Sigmoid colon (tissue), 7 donors: ENCODE data around the gene UBFD1. TPM values are rescaled to one million over a fixed set of nuclear protein-coding genes. Genes with fewer than 3 reads are reported as not detected.
A peak's percentile ranks its signal among the peaks of the same experiment; 100 is the strongest.

ENCODE experiments used
- DNase-seq: peaks from one replicate; pipeline ENCODE4 v3.0.0-alpha.2; 2019
- H3K27ac ChIP-seq, 4 donors: fragments of 200-600 bp; sonication (generic); one replicate each; pipeline ENCODE4 v1.5.1; 2016 to 2019; ENCODE audit warnings: mild to moderate bottlenecking in 1 of 4
- H3K27me3 ChIP-seq, 3 donors: fragments of 200-600 bp; sonication (generic); one replicate each; pipeline ENCODE4 v1.5.1; 2019; ENCODE audit warnings: mild to moderate bottlenecking in 1 of 3
- H3K36me3 ChIP-seq, 4 donors: fragments of 200-600 bp; sonication (generic); one replicate each; pipeline ENCODE4 v1.5.1; 2016 to 2019
- H3K4me1 ChIP-seq, 4 donors: fragments of 200-600 bp; sonication (generic); one replicate each; pipeline ENCODE4 v1.5.1; 2017 to 2019
- H3K4me3 ChIP-seq, 4 donors: fragments of 200-600 bp; sonication (generic); one replicate each; pipeline ENCODE4 v1.5.1; 2017 to 2019; ENCODE audit warnings: mild to moderate bottlenecking in 2 of 4, moderate library complexity in 1 of 4
- H3K9me3 ChIP-seq, 4 donors: fragments of 200-600 bp in 3 of 4; sonication (generic) in 3 of 4; one replicate each; pipeline versions ENCODE4 v1.5.1 to v1.6.1; 2013 to 2019
- EP300 ChIP-seq, 4 donors: sonication (generic); formaldehyde crosslinking; IDR thresholded peaks; one replicate each; pipeline ENCODE4 v1.6.1; 2017; ENCODE audit warnings: antibody characterized with exemption in 4 of 4
- POLR2A ChIP-seq, 2 donors: fragments of 450-650 bp; IDR thresholded peaks; one replicate each; pipeline ENCODE4 v1.6.1; 2016; ENCODE audit warnings: antibody characterized with exemption in 2 of 2, mild to moderate bottlenecking in 2 of 2, moderate library complexity in 2 of 2
- POLR2AphosphoS5 ChIP-seq, 4 donors: sonication (generic); formaldehyde crosslinking; IDR thresholded peaks; one replicate each; pipeline ENCODE4 v1.6.1; 2017; ENCODE audit warnings: antibody characterized with exemption in 4 of 4
- WGBS, 2 donors: extraction: QIAGEN DNeasy Blood & Tissue Kit; methylation state at CpG; one replicate each; pipeline ENCODE4 v1.1.7; 2013; 5-methylcytosine and 5-hydroxymethylcytosine counted together
- intact Hi-C: fragments of 100-400 bp; cut with DNase I; formaldehyde crosslinking; loops from one replicate; pipeline ENCODE4 v1.15.1; 2023
- polyA plus RNA-seq, 3 donors: library from polyadenylated mRNA; stranded (reverse); fragments of 200-250 nt; gene quantifications; one replicate each; pipeline ENCODE4 v1.2.3, GENCODE V29; 2013
- total RNA-seq, 4 donors: library from RNA; depleted of rRNA; stranded (reverse); fragments of >200 nt; gene quantifications; one replicate each; pipeline ENCODE4 v1.1.0, GENCODE V29; 2016
- TF ChIP-seq, protein P1 (sequence below), 4 experiments: fragments of 450-650 bp in 3 of 4; fragments of 200-600 bp in 1 of 4; IDR thresholded peaks; one replicate each; pipeline ENCODE4 v1.5.1; 2016 to 2019; ENCODE audit warnings: antibody characterized with exemption in 4 of 4, mild to moderate bottlenecking in 3 of 4, moderate library complexity in 2 of 4
- donor health status: healthy with polysubstance abuse.
- donor health status: Bipolar disorder and iron deficiency.
- donor health status: healthy.

Gene UBFD1
- total and polyA plus RNA-seq, 7 donors: 8.1 to 101 (median 45.1) TPM

- no peaks in the 10 kb centered on the region for H3K27me3 ChIP-seq
- TF ChIP-seq POLR2AphosphoS5 (IDR thresholded peaks at IDR 0.05) (no peak), EP300 (IDR thresholded peaks at IDR 0.05) (no peak), POLR2A (IDR thresholded peaks at IDR 0.05) (no peak)
- TF ChIP-seq, protein P1, sequence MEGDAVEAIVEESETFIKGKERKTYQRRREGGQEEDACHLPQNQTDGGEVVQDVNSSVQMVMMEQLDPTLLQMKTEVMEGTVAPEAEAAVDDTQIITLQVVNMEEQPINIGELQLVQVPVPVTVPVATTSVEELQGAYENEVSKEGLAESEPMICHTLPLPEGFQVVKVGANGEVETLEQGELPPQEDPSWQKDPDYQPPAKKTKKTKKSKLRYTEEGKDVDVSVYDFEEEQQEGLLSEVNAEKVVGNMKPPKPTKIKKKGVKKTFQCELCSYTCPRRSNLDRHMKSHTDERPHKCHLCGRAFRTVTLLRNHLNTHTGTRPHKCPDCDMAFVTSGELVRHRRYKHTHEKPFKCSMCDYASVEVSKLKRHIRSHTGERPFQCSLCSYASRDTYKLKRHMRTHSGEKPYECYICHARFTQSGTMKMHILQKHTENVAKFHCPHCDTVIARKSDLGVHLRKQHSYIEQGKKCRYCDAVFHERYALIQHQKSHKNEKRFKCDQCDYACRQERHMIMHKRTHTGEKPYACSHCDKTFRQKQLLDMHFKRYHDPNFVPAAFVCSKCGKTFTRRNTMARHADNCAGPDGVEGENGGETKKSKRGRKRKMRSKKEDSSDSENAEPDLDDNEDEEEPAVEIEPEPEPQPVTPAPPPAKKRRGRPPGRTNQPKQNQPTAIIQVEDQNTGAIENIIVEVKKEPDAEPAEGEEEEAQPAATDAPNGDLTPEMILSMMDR (IDR thresholded peaks at IDR 0.05): no peak
- H3K4me3 ChIP-seq: no peak overlapping the region
- intact Hi-C loops: no loop called here
- H3K9me3 ChIP-seq: no peaks in the 10 kb centered on the region
- peaks cover 12 to 83% (median 44%) of the 10 kb centered on the region in 4 donors for H3K36me3 ChIP-seq
- H3K27ac ChIP-seq: no peak overlapping the region
- DNase-seq: no peak
- H3K4me1 ChIP-seq: no peaks in the 10 kb centered on the region
- WGBS, 2 donors: 97 to 99% methylated on average over 5 of the region's 5 CpGs
These were observed 7.6 kb upstream of the UBFD1 start for GRCh38 chr16:23549938-23550337.

- Histone ChIP-seq H3K9me3 (no peaks in the 10 kb centered on the region), H3K4me3 (no peak overlapping the region), H3K27ac (no peak overlapping the region), H3K36me3 (peaks cover 12 to 60% (median 33%) of the 10 kb centered on the region in 4 donors), H3K4me1 (peaks cover 0 to 9% (median 8%) of the 10 kb centered on the region in 4 donors), H3K27me3 (no peaks in the 10 kb centered on the region)
- 80 to 88% methylated on average over 6 of the region's 6 CpGs for WGBS, 2 donors
- DNase-seq: no peak
- intact Hi-C loops: no loop called here
- TF ChIP-seq EP300 (IDR thresholded peaks at IDR 0.05) (no peak), POLR2AphosphoS5 (IDR thresholded peaks at IDR 0.05) (no peak), POLR2A (IDR thresholded peaks at IDR 0.05) (no peak)
- TF ChIP-seq, protein P1 (IDR thresholded peaks at IDR 0.05): no peak
These were observed 5.4 kb upstream of the UBFD1 start for GRCh38 chr16:23552161-23552560.

GRCh38 chr16:23554536-23554935 lies 3.0 kb upstream of the UBFD1 start:
- 81 to 85% methylated on average over 3 of the region's 3 CpGs for WGBS, 2 donors
- no peak for TF ChIP-seq EP300 (IDR thresholded peaks at IDR 0.05)
- H3K27ac ChIP-seq: no peak overlapping the region
- no peak overlapping the region for H3K4me3 ChIP-seq
- H3K4me1 ChIP-seq: peaks cover 0 to 25% (median 22%) of the 10 kb centered on the region in 4 donors
- intact Hi-C loops: no loop called here
- H3K9me3 ChIP-seq: no peaks in the 10 kb centered on the region
- no peaks in the 10 kb centered on the region for H3K27me3 ChIP-seq
- peaks cover 12 to 40% (median 22%) of the 10 kb centered on the region in 4 donors for H3K36me3 ChIP-seq
- DNase-seq: no peak

GRCh38 chr16:23557779-23558702 lies 514 bp downstream of the UBFD1 start:
- H3K27me3 ChIP-seq: no peaks in the 10 kb centered on the region
- peaks cover 11 to 40% (median 31%) of the 10 kb centered on the region in 4 donors for H3K36me3 ChIP-seq
- H3K4me3 ChIP-seq: peak overlapping the region; percentile 81 to 93 (median 84)
- intact Hi-C loops: loop anchor here (1.0 to 5.0 kb wide), 3 partner anchors 38 to 106 kb away; partner anchors contain the start of genes COG7, GGA2 and NDUFAB1
- H3K4me1 ChIP-seq: peaks cover 0 to 45% (median 29%) of the 10 kb centered on the region in 4 donors
- peak; percentile 67 for DNase-seq
- H3K27ac ChIP-seq: peak overlapping the region; percentile 84 to 96 (median 92)
- H3K9me3 ChIP-seq: no peaks in the 10 kb centered on the region
- 1 to 3% methylated on average over 60 of the region's 60 CpGs for WGBS, 2 donors
- peak in 1 of 4 donors; percentile 22 for TF ChIP-seq POLR2AphosphoS5 (IDR thresholded peaks at IDR 0.05)
- TF ChIP-seq POLR2A (IDR thresholded peaks at IDR 0.05): no peak
- no peak for TF ChIP-seq EP300 (IDR thresholded peaks at IDR 0.05)
- TF ChIP-seq, protein P1 (IDR thresholded peaks at IDR 0.05): no peak

GRCh38 chr16:23561586-23561985 lies 4.1 kb downstream of the UBFD1 start:
- no peak for DNase-seq
- Histone ChIP-seq H3K4me3 (no peak overlapping the region), H3K36me3 (peaks cover 27 to 74% (median 55%) of the 10 kb centered on the region in 4 donors), H3K9me3 (no peaks in the 10 kb centered on the region), H3K27me3 (no peaks in the 10 kb centered on the region), H3K4me1 (peaks cover 0 to 39% (median 25%) of the 10 kb centered on the region in 4 donors), H3K27ac (no peak overlapping the region)
- TF ChIP-seq EP300 (IDR thresholded peaks at IDR 0.05) (no peak), POLR2A (IDR thresholded peaks at IDR 0.05) (no peak), POLR2AphosphoS5 (IDR thresholded peaks at IDR 0.05) (no peak)
- TF ChIP-seq, protein P1 (IDR thresholded peaks at IDR 0.05): no peak
- intact Hi-C loops: no loop called here
- WGBS, 2 donors: 83 to 84% methylated on average over 5 of the region's 5 CpGs
